Keratinocyte (primary cell): Measurements from ENCODE around the gene ACOT13.

Experiments
- CTCF ChIP-seq, 3 experiments: IDR thresholded peaks in 1 of 3; conservative IDR thresholded peaks in 1 of 3; optimal IDR thresholded peaks in 1 of 3; 2 replicates in 2 of 3; 3 replicates in 1 of 3; pipeline versions ENCODE3 to v1.5.1; 2011; ENCODE audit warnings: low read length in 3 of 3, mild to moderate bottlenecking in 3 of 3, moderate library complexity in 2 of 3, control low read depth in 1 of 3, inconsistent platforms in 1 of 3; ENCODE audit not compliant: insufficient read depth in 2 of 3; ENCODE audit errors: extremely low read depth in 1 of 3
- EZH2 ChIP-seq: IDR thresholded peaks from one replicate; pipeline ENCODE4 v1.6.1; 2012; ENCODE audit warnings: inconsistent platforms, mild to moderate bottlenecking, low read length, moderate library complexity

DNA sequence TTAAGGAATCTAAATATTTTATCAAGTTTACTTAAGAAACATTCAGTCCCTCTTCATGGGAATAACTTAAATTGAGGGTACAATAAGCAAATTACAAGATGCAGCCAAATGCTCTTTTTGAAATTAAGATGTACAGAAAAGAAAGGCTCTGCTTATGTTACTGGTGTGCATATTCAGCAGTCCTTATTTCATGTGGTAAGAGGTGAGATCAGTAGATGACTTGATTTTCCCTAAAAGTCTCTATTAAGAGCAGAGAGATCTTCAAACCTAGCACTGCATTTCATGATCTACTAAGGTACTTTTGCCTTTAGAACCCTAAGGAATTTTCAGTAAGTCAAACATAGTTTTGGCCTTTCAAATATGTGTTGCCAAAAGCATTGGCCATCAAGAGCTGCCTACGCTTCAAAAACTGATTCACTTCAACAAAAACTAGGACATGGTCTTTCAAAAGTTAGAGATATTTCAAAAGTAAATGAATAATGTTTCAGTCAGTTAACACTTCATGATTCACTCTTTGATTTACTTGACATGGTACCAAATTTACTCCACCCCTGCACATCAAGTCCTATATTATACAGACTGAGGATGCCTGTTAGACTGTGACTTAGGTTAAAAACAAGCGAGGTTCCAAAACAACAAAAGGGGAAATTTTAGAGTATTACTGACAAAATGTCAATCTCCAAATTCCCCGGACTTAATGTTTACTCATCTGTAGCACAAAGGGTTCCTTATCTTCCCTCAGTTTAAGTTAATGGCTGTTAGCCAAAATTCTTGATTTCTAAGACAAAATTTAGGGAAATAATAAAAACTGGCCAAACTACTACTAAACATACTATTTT is 32.9 kb downstream of the ACOT13 start:
- TF ChIP-seq CTCF (optimal IDR thresholded peaks at IDR 0.05 in 1 of 3, IDR thresholded peaks at IDR 0.05 in 1 of 3, conservative IDR thresholded peaks at IDR 0.05 in 1 of 3; ENCODE audit: extremely low read depth in 1 of 3, insufficient read depth in 2 of 3, low read length in 3 of 3): no peak
- TF ChIP-seq EZH2: no peak
